Measurements from ENCODE around the gene CA6. TPM values are rescaled to one million over a fixed set of nuclear protein-coding genes. Genes with fewer than 3 reads are reported as not detected.
"Not testable (repeated sequence)": the region's sequence is repeated elsewhere in the genome, so short reads cannot be mapped to it uniquely, and the experiment has no call there.

The CA6 gene
- total and polyA plus RNA-seq, 11 donors = not detected

GRCh38 chr1:8925406-8925805 lies 20.3 kb upstream of the CA6 start:
- ATAC-seq = no peak

GRCh38 chr1:8925960-8926359 lies 19.7 kb upstream of the CA6 start:
- no peak for DNase-seq
- H3K27ac ChIP-seq = no peak overlapping the region
- no peaks in the 10 kb centered on the region for H3K4me1 ChIP-seq
- TF ChIP-seq POLR2A (IDR thresholded peaks at IDR 0.05) (no peak), CTCF (IDR thresholded peaks at IDR 0.05) (no peak)
- H3K9me3 ChIP-seq = no peaks in the 10 kb centered on the region
- H3K36me3 ChIP-seq = no peaks in the 10 kb centered on the region
- no peak overlapping the region for H3K4me3 ChIP-seq
- intact Hi-C loops (cut with DNase I) = loop anchor here in 2 of 10 donors (10.0 kb wide), 2 partner anchors 269 to 559 kb away; no protein-coding TSS in a partner anchor
- no peaks in the 10 kb centered on the region for H3K27me3 ChIP-seq
- ATAC-seq = no peak
- WGBS, 4 donors = 91 to 94% (median 91%) methylated on average over 9 of the region's 9 CpGs

More at GRCh38 chr1:8925406-8925805, 20.3 kb upstream of the CA6 start:
- no peak for TF ChIP-seq CTCF (IDR thresholded peaks at IDR 0.05)
- TF ChIP-seq POLR2A (IDR thresholded peaks at IDR 0.05) = no peak
- H3K4me1 ChIP-seq = no peaks in the 10 kb centered on the region
- H3K4me3 ChIP-seq = no peak overlapping the region
- no peaks in the 10 kb centered on the region for H3K36me3 ChIP-seq
- H3K9me3 ChIP-seq = no peaks in the 10 kb centered on the region
- intact Hi-C loops (cut with DNase I) = loop anchor here in 2 of 10 donors (10.0 kb wide), 2 partner anchors 269 to 559 kb away; no protein-coding TSS in a partner anchor
- 58 to 70% (median 66%) methylated on average over 2 of the region's 2 CpGs for whole genome bisulfite sequencing, 4 donors
- no peak overlapping the region for H3K27ac ChIP-seq
- no peaks in the 10 kb centered on the region for H3K27me3 ChIP-seq
- DNase-seq = no peak

- H3K4me3 ChIP-seq = no peak overlapping the region
- TF ChIP-seq POLR2A (IDR thresholded peaks at IDR 0.05) (no peak), CTCF (IDR thresholded peaks at IDR 0.05) (no peak)
- no peak overlapping the region for H3K27ac ChIP-seq
- H3K36me3 ChIP-seq = no peaks in the 10 kb centered on the region
- no peaks in the 10 kb centered on the region for H3K9me3 ChIP-seq
- intact Hi-C loops (cut with DNase I) = loop anchor here in 2 of 10 donors (10.0 kb wide), 2 partner anchors 268 to 558 kb away; no protein-coding TSS in a partner anchor
- 93 to 96% (median 94%) methylated on average over 12 of the region's 12 CpGs for WGBS, 4 donors
- H3K27me3 ChIP-seq = no peaks in the 10 kb centered on the region
- DNase-seq (no peak), ATAC-seq (no peak)
- no peaks in the 10 kb centered on the region for H3K4me1 ChIP-seq
These were observed 18.7 kb upstream of the CA6 start for GRCh38 chr1:8926707-8927694.

- H3K27ac ChIP-seq = no peak overlapping the region
- no peak for TF ChIP-seq CTCF (IDR thresholded peaks at IDR 0.05)
- TF ChIP-seq POLR2A (IDR thresholded peaks at IDR 0.05) = no peak
- intact Hi-C loops (cut with DNase I) = no loop called here
- H3K36me3 ChIP-seq = no peaks in the 10 kb centered on the region
- H3K27me3 ChIP-seq = no peaks in the 10 kb centered on the region
- 60 to 78% (median 75%) methylated on average over 4 of the region's 4 CpGs for WGBS, 4 donors
- no peaks in the 10 kb centered on the region for H3K4me1 ChIP-seq
- no peaks in the 10 kb centered on the region for H3K9me3 ChIP-seq
- no peak for ATAC-seq
- H3K4me3 ChIP-seq = no peak overlapping the region
- DNase-seq = no peak
These were observed 15.6 kb upstream of the CA6 start for GRCh38 chr1:8930116-8930515.

- DNase-seq; H3K9me3 ChIP-seq; H3K36me3 ChIP-seq; intact Hi-C loops (cut with DNase I); H3K27me3 ChIP-seq; H3K27ac ChIP-seq; H3K4me1 ChIP-seq; ATAC-seq; H3K4me3 ChIP-seq: not testable (repeated sequence)
- 86 to 93% (median 89%) methylated on average over 4 to 7 of the region's 7 CpGs for WGBS, 4 donors
These were observed 8.6 kb upstream of the CA6 start for GRCh38 chr1:8937051-8937450.
